Cardiac septum (tissue), 1 donor: ENCODE results near the gene ARHGAP19. TPM values are rescaled to one million over a fixed set of nuclear protein-coding genes. Genes with fewer than 3 reads are reported as not detected.

Experiments used
- DNase-seq: peaks from one replicate; pipeline ENCODE4 v3.0.0-alpha.2; 2020; ENCODE audit warnings: low spot score
- intact Hi-C: fragments of 100-400 bp; cut with DNase I; formaldehyde crosslinking; loops from one replicate; pipeline ENCODE4 v1.14.0; 2022
- total RNA-seq: library from RNA; stranded (reverse); fragmentation: NEBNext Ultra II Directional; extraction: Animal tissue kit (Norgen Biotek cat#: 25700); gene quantifications from one replicate; pipeline ENCODE4 v1.2.1, GENCODE V29; 2021
- donor health status: DM: no; HTN: no; CAD: no.

The ARHGAP19 gene
- total RNA-seq, 1 donor from 2014 or later, result 4.4 TPM

GRCh38 chr10:97254694-97255093 lies 37.7 kb downstream of the ARHGAP19 start:
- intact Hi-C loops, result no loop called here
- DNase-seq, result no peak

- DNase-seq, result no peak
- intact Hi-C loops, result no loop called here
Measured at GRCh38 chr10:97250952-97251351, 41.5 kb downstream of the ARHGAP19 start.

GRCh38 chr10:97243836-97244235 lies 48.6 kb downstream of the ARHGAP19 start:
- intact Hi-C loops, result no loop called here

GRCh38 chr10:97238855-97239254 lies 53.6 kb downstream of the ARHGAP19 start:
- no peak for DNase-seq
- intact Hi-C loops, result no loop called here

More at GRCh38 chr10:97243836-97244235, 48.6 kb downstream of the ARHGAP19 start:
- no peak for DNase-seq

GRCh38 chr10:97235353-97235752 lies 57.1 kb downstream of the ARHGAP19 start:
- DNase-seq, result no peak
- intact Hi-C loops, result no loop called here

- DNase-seq, result no peak
- intact Hi-C loops, result no loop called here
Measured at GRCh38 chr10:97234400-97234799, 58.0 kb downstream of the ARHGAP19 start.

GRCh38 chr10:97230146-97230545 lies 62.3 kb downstream of the ARHGAP19 start:
- no peak for DNase-seq
- intact Hi-C loops, result no loop called here

- intact Hi-C loops, result no loop called here
- DNase-seq, result no peak
Measured at GRCh38 chr10:97229322-97230015, 63.0 kb downstream of the ARHGAP19 start.

- intact Hi-C loops, result no loop called here
- DNase-seq, result no peak
Measured at GRCh38 chr10:97228775-97229157, 63.7 kb downstream of the ARHGAP19 start.

GRCh38 chr10:97228130-97228774 lies 64.2 kb downstream of the ARHGAP19 start:
- no peak for DNase-seq
- intact Hi-C loops, result no loop called here

GRCh38 chr10:97226398-97226797 lies 66.0 kb downstream of the ARHGAP19 start:
- DNase-seq, result no peak
- intact Hi-C loops, result no loop called here

- no peak for DNase-seq
- intact Hi-C loops, result no loop called here
Measured at GRCh38 chr10:97224483-97225435, 67.7 kb downstream of the ARHGAP19 start.

GRCh38 chr10:97222326-97222961 lies 70.0 kb downstream of the ARHGAP19 start:
- intact Hi-C loops, result no loop called here
- no peak for DNase-seq

GRCh38 chr10:97220355-97220754 lies 72.1 kb downstream of the ARHGAP19 start:
- intact Hi-C loops, result no loop called here
- no peak for DNase-seq

GRCh38 chr10:97217299-97217698 lies 75.1 kb downstream of the ARHGAP19 start:
- DNase-seq, result no peak
- intact Hi-C loops, result no loop called here

- intact Hi-C loops, result no loop called here
- no peak for DNase-seq
Measured at GRCh38 chr10:97215619-97216260, 76.7 kb downstream of the ARHGAP19 start.

GRCh38 chr10:97213431-97213830 lies 79.0 kb downstream of the ARHGAP19 start:
- DNase-seq, result no peak
- intact Hi-C loops, result no loop called here

GRCh38 chr10:97211229-97211628 lies 81.2 kb downstream of the ARHGAP19 start:
- no peak for DNase-seq
- intact Hi-C loops, result loop anchor here (2.0 kb wide), 1 partner anchor 138 kb away; no protein-coding TSS in a partner anchor

- DNase-seq, result no peak
- intact Hi-C loops, result loop anchor here (2.0 kb wide), 1 partner anchor 138 kb away; no protein-coding TSS in a partner anchor
Measured at GRCh38 chr10:97210543-97210960, 81.9 kb downstream of the ARHGAP19 start.
